ENCODE measurements around the gene HAUS7. TPM values are rescaled to one million over a fixed set of nuclear protein-coding genes. Genes with fewer than 3 reads are reported as not detected.

Gene HAUS7
- total and polyA plus RNA-seq, 2 donors from 2014 or later, result 28.1 to 47.6 TPM

DNA sequence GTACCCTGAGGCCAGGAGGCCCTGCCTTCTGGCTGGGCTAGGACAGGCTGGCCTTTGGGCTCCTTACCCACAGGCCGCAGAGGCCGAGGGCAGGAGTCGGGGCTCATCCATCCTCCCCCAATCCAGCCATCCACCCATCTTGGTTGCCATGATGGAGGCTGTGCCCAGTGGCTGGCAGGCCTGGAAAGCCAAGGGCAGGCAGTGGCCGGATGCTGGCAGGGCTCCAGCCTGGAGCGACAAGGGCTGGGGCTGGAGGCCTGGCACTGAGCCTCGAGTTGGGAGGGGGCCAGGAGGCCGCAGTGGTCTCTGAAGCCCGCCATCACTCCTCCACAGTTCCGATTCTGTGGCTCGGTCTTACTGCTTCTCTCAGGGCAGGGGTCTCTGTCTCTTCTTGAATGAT lies 15.8 kb upstream of the HAUS7 start:
- TF ChIP-seq, protein P1, sequence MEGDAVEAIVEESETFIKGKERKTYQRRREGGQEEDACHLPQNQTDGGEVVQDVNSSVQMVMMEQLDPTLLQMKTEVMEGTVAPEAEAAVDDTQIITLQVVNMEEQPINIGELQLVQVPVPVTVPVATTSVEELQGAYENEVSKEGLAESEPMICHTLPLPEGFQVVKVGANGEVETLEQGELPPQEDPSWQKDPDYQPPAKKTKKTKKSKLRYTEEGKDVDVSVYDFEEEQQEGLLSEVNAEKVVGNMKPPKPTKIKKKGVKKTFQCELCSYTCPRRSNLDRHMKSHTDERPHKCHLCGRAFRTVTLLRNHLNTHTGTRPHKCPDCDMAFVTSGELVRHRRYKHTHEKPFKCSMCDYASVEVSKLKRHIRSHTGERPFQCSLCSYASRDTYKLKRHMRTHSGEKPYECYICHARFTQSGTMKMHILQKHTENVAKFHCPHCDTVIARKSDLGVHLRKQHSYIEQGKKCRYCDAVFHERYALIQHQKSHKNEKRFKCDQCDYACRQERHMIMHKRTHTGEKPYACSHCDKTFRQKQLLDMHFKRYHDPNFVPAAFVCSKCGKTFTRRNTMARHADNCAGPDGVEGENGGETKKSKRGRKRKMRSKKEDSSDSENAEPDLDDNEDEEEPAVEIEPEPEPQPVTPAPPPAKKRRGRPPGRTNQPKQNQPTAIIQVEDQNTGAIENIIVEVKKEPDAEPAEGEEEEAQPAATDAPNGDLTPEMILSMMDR (IDR thresholded peaks at IDR 0.05; ENCODE audit: borderline replicate concordance, extremely low read depth, insufficient read depth), result no peak

GRCh38 chrX:153485396-153486080 lies 15.2 kb upstream of the HAUS7 start:
- DNase-seq, result no peak
- Histone ChIP-seq H3K9ac (ENCODE audit: low read length in 3 of 3) (no peak overlapping the region), H3K27me3 (ENCODE audit: control insufficient read depth, insufficient read depth, low read length) (no peaks in the 10 kb centered on the region), H3K9me3 (ENCODE audit: control insufficient read depth in 2 of 3, insufficient read depth in 1 of 3, low read length in 3 of 3) (no peaks in the 10 kb centered on the region), H3K4me1 (ENCODE audit: control insufficient read depth in 2 of 3, insufficient read depth in 2 of 3, low read depth in 1 of 3, low read length in 3 of 3) (peaks cover 0 to 6% (median 0%) of the 10 kb centered on the region in 3 donors), H3K4me3 (ENCODE audit: low read length in 3 of 3) (no peak overlapping the region), H3K36me3 (ENCODE audit: control insufficient read depth in 2 of 3, insufficient read depth in 3 of 3, low read length in 3 of 3) (no peaks in the 10 kb centered on the region), H3K27ac (ENCODE audit: low read depth in 2 of 2, low read length in 2 of 2) (no peak overlapping the region)
- TF ChIP-seq, protein P1 (IDR thresholded peaks at IDR 0.05; ENCODE audit: borderline replicate concordance, extremely low read depth, insufficient read depth), result no peak
- FAIRE-seq, result no peak
- intact Hi-C loops (cut with DNase I), result no loop called here

More for the DNA sequence above, 15.8 kb upstream of the HAUS7 start:
- H3K36me3 ChIP-seq (ENCODE audit: control insufficient read depth in 2 of 3, insufficient read depth in 3 of 3, low read length in 3 of 3), result no peaks in the 10 kb centered on the region
- no peaks in the 10 kb centered on the region for H3K27me3 ChIP-seq (ENCODE audit: control insufficient read depth, insufficient read depth, low read length)
- H3K9me3 ChIP-seq (ENCODE audit: control insufficient read depth in 2 of 3, insufficient read depth in 1 of 3, low read length in 3 of 3), result no peaks in the 10 kb centered on the region
- H3K4me1 ChIP-seq (ENCODE audit: control insufficient read depth in 2 of 3, insufficient read depth in 2 of 3, low read depth in 1 of 3, low read length in 3 of 3), result peaks cover 0 to 6% (median 0%) of the 10 kb centered on the region in 3 donors
- H3K27ac ChIP-seq (ENCODE audit: low read depth in 2 of 2, low read length in 2 of 2), result no peak overlapping the region
- no peak overlapping the region for H3K4me3 ChIP-seq (ENCODE audit: low read length in 3 of 3)
- intact Hi-C loops (cut with DNase I), result no loop called here
- H3K9ac ChIP-seq (ENCODE audit: low read length in 3 of 3), result no peak overlapping the region
- DNase-seq (no peak), FAIRE-seq (no peak)

DNA sequence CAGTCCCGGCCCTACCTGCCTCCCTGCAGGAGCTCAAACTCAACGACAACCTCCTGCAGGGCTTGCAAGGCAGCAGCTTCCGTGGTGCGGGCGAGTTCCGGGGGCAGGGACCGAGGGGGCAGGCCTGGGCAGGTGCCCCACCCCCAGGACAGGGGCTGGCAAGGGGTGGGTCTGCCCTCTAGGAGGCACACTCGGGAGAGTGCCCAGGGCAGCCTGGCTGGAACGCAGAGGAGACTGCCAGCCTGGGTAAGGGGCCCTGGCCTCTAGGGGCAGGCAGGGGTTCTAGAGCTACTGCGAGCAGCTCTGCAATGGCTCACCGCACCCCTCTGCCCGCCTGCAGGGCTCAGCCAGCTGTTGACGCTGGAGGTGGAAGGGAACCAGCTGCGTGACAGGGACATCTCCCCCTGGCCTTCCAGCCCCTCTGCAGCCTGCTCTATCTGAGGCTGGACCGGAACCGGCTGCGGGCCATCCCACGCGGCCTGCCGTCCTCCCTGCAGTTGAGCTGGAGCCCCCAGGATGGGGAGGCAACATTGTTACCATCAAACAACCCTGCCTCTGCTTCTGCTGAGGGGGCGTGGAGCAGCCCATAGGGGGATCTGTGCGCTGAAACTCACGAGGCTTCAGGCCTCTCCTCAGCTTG lies 12.1 kb upstream of the HAUS7 start:
- no peak for FAIRE-seq
- H3K4me1 ChIP-seq (ENCODE audit: control insufficient read depth in 2 of 3, insufficient read depth in 2 of 3, low read depth in 1 of 3, low read length in 3 of 3), result no peaks in the 10 kb centered on the region

More for the DNA sequence above, 12.1 kb upstream of the HAUS7 start:
- H3K27ac ChIP-seq (ENCODE audit: low read depth in 2 of 2, low read length in 2 of 2), result no peak overlapping the region
- H3K27me3 ChIP-seq (ENCODE audit: control insufficient read depth, insufficient read depth, low read length), result no peaks in the 10 kb centered on the region
- peak in 1 of 5 donors; percentile 38 for DNase-seq
- H3K9ac ChIP-seq (ENCODE audit: low read length in 3 of 3), result no peak overlapping the region
- intact Hi-C loops (cut with DNase I), result no loop called here
- H3K4me3 ChIP-seq (ENCODE audit: low read length in 3 of 3), result no peak overlapping the region
- TF ChIP-seq, protein P1 (IDR thresholded peaks at IDR 0.05; ENCODE audit: borderline replicate concordance, extremely low read depth, insufficient read depth), result no peak
- no peaks in the 10 kb centered on the region for H3K36me3 ChIP-seq (ENCODE audit: control insufficient read depth in 2 of 3, insufficient read depth in 3 of 3, low read length in 3 of 3)
- H3K9me3 ChIP-seq (ENCODE audit: control insufficient read depth in 2 of 3, insufficient read depth in 1 of 3, low read length in 3 of 3), result no peaks in the 10 kb centered on the region
